HG03060 (cell line): ENCODE data around the gene ZNF662.

ENCODE experiments used
- ATAC-seq: cut with Tn5 transposase; IDR thresholded peaks from one replicate; pipeline ENCODE4 v1.9.1; 2021; ENCODE audit warnings: low read depth, moderate number of reproducible peaks; ENCODE audit not compliant: unreplicated experiment

The ZNF662 gene

GRCh38 chr3:42934910-42935309, 29.0 kb downstream of the ZNF662 start:
- ATAC-seq: no peak

- no peak for ATAC-seq
Observed at GRCh38 chr3:42935472-42935871, 29.5 kb downstream of the ZNF662 start.

GRCh38 chr3:42936157-42936981, 30.4 kb downstream of the ZNF662 start:
- ATAC-seq: no peak

DNA sequence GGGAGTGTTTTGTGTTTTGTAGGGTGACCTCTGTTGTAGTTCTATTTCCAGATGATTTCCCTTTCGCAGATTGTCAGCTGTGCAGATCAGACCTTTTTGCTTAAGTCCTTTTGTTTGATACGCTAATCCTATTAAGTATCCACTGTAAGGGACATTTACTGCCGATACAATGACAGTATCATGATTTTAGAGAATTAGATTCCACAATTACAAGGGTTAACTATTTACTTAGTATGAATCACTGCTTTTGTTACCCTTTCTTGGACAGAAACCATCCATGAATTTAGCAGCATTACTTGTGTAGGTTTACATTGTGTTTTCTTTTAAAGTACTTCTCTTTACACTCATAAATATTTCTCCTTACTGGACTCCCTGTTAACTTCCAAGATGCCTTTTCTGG, 31.4 kb downstream of the ZNF662 start:
- no peak for ATAC-seq

- ATAC-seq: no peak
Observed at GRCh38 chr3:42942693-42943092, 36.8 kb downstream of the ZNF662 start.

- ATAC-seq: no peak
Observed at GRCh38 chr3:42946050-42946449, 40.1 kb downstream of the ZNF662 start.

- ATAC-seq: no peak
Observed at GRCh38 chr3:42957573-42957972, 51.6 kb downstream of the ZNF662 start.

- ATAC-seq: no peak
Observed at GRCh38 chr3:42960282-42960681, 54.3 kb downstream of the ZNF662 start.

GRCh38 chr3:42960786-42961185, 54.8 kb downstream of the ZNF662 start:
- no peak for ATAC-seq

DNA sequence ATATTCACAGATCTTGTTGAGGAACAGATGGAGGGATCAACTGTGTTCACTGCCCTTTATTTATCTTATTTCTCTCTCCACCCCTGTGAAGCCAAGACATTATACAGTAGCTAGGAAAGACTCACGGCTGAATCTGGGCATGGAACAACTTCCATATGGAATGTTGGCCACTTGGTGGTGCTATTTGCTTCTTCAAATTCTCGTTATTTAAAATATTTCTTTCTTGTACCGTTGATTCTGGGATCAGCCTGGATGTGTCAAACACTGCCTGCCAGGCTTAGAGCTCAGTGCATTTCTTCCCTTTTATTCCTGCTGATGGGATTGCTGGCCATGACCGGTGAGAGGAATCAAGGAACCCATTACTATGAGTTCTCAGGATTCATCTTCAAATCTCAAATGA, 55.7 kb downstream of the ZNF662 start:
- no peak for ATAC-seq

DNA sequence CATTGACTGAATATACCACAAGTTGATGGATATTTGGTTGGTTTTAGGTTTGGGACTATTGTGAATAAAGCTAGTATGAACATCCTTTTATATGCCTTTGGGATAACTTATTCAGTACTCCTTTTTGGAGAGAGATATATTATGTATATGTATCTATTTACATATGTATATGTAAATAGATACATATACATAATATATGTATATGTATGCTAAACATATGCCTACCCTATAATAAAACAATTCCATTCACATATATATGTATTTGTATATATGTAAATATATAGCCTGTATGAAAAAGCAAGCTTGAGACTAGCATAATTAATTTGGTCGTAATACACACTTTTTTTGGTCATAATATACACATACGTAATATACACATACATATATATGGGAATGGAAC, 57.3 kb downstream of the ZNF662 start:
- ATAC-seq: no peak

DNA sequence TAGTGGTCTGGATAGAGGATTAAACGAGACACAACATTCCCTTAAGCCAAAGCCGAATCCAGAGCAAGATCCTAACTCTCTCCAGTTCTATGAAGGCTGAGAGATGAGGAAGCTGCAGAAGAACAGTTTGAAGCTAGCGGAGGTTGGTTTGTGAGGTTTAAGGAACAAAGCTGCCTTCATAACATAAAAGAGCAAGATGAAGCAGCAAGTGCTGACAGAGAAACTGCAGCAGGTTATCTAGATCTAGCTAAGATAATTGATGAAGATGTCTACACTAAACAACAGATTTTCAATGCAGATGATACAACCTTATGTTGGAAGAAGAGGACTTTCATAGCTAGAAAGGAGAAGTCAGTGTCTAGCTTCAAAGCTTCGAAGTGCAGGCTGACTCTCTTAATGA, 58.3 kb downstream of the ZNF662 start:
- no peak for ATAC-seq
